GM18870 (cell line): ENCODE data around the gene ZNF428.
"Not testable (repeated sequence)": the region's sequence is repeated elsewhere in the genome, so short reads cannot be mapped to it uniquely, and the experiment has no call there.

Experiments used
- ATAC-seq: cut with Tn5 transposase; IDR thresholded peaks from one replicate; pipeline ENCODE4 v1.9.1; 2021; ENCODE audit warnings: moderate library complexity; ENCODE audit not compliant: unreplicated experiment

Gene ZNF428, protein sequence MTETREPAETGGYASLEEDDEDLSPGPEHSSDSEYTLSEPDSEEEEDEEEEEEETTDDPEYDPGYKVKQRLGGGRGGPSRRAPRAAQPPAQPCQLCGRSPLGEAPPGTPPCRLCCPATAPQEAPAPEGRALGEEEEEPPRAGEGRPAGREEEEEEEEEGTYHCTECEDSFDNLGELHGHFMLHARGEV

DNA sequence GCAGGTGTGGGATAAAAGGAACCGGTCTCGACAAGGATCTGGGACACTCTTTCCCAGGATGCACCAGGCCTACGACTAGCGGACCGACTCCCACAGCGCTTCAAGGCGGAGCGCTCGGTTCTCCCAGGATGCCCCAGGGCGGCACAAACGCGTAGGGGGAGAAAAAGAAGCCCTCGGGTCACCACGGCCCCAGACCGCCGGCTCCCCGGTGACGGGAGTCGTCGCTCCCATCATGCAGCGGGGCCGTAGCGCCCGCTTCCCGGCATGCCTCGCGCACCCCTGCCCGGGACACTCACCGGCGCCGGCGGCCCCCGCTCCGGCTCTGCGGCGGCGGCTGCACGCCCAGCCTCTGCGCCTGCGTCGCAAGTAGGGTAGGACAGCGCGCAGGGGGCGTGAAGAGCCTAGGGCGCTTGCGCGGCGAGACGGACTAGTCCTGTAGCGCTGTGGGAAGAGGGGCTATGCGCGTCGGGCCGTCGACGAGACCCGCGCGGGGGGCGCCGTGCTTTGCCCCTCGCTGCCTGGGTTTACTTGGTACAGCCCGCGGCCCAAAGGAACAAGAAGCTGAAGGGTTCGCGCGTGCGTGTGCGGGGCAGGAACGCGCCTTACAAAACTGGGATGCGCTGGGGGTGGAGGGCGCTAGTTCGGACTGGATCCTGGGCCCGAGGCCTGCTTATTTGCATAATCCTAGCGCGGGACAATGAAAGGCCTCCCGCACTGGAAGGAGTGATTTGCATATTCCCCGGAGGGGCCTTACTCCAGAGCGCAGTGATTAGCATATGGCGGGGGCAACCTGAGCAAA is at the start of gene ZNF428:
TSS of gene ZNF428 (minus strand) at position 368 of the 799 bp plus-strand sequence. CDS start 5,325 bp downstream, outside the sequence.
- peak; percentile 64 for ATAC-seq

DNA sequence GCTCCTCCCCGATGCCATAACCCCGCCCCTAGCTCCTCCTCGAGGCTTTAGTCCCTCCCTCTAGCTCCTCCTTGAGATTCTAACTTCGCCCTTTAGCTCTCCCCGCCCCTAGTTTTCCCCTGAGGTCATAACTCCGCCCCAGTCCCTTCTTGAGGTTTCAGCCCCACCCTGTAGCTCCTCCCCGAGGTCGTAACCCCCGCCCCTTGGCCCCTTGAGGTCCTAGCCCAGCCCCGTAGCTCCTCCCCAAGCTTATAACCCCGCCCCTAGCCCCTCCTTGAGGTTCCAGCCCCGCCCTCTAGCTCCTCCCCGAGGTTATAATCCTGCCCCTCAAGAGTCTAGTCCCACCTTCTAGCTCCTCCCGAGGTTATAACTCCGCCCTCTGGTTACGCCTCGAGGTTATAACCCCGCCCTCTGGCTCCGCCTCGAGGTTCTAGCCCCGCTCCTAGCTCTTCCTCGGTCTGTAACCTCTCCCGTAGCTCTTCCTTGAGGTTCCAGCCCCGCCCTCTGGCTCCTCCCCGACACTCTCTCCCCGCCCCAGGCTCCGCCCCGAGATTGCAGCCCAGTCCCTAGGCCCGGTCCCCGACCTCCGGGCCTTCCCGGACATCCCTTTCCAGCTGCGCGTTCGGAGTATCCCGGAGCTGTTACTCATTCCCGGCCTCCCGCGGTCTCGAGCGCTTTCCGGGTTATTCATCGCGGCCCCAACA is 49.1 kb upstream of the ZNF428 start:
- ATAC-seq = peak; percentile 81

GRCh38 chr19:43667876-43668405 is 48.5 kb upstream of the ZNF428 start:
- ATAC-seq = no peak

DNA sequence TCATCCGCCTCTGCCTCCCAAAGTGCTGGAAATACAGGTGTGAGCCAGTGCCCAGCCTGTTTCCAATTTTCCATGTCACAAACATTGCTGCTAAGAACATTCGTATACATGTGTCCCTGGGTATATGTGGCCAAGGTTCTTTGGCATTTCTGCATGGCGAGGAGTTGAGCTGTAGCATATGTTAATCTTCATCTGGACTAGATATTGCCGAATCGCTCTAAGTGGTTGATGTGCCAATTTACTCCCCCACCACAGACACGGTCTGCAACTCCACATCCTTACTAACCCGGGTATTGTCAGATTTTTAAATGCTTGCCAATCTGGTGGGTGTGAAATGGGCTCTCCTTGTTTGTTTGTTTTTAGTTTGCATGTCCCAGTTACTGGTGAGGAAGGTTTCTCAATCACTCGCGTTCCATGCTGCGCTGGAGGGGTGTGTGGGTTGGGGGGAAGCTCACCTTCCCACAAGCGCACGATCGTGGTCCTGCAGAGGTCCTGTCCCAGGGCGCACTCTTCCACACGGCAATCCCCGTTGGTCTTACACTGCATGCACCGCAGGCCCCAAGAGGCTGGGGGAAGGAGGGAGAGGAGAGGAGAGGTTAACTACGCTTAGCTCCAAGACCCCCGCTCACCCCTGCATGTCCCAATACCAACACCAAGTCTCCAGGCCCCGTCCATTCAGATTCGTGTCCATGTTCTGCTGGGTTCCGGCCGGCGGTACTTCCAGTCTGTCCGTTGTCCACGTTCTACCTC is 47.9 kb upstream of the ZNF428 start:
- no peak for ATAC-seq

DNA sequence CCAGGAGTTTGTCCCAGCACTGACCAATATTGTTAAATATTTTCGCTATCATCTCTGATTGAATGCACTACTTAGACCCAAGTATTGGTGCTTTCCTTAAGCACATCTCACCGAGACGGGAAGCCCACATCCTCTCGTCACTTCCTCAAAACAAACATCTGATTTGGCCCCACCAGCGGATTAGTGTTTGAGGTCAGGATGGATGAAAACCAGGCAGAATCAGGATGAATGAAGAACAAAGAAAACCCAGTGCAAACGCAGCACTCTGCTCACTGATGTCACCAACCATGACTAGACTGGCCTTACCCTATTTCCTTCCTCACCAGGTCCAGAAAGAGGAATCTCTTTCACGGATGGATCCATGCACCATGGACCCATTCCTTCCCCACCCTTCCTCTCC is 44.6 kb upstream of the ZNF428 start:
- no peak for ATAC-seq

- no peak for ATAC-seq
These were observed 43.1 kb upstream of the ZNF428 start for GRCh38 chr19:43662487-43662886.

- no peak for ATAC-seq
These were observed 41.5 kb upstream of the ZNF428 start for GRCh38 chr19:43660971-43661360.

GRCh38 chr19:43660301-43660970 is 41.0 kb upstream of the ZNF428 start:
- no peak for ATAC-seq

- no peak for ATAC-seq
These were observed 39.1 kb upstream of the ZNF428 start for GRCh38 chr19:43658494-43658893.

DNA sequence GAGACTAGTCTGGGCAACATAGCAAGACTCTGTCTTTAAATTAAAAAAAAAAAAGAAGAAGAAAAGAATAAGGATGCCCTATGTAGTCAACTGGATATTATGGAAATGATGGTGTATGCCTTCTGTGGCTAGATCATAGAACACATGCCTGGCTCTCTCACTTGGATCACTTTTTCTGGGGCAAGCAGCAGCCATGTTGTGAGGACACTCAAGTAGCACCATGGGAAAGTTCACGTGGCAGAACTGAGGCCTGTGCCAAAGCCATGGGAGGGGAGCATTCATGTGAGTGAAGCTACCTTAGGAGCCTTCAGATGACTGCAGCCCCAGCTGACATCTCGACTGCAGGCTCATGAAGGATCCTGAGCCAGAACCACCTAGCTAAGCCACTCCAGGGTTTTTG is 38.6 kb upstream of the ZNF428 start:
- ATAC-seq = no peak

DNA sequence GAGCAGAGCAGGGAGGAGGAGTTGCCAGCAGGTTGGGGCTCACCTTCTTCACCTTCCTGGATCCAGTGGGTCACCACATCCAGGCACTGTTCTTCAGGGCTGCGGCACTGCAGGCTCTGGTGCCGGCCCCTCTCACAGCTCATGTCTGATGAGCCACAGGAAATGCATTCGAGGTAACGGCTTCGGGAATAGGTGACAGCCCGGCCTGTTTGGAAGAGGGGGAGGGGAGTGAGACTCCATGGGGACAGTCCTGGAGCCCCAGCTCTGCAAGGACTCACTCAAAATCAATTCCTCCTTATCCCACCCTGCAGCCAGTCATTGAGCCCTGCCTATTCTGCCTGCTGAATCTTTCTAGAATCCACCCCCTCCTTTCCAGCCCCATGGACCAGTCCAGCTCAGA is 37.0 kb upstream of the ZNF428 start:
- no peak for ATAC-seq

DNA sequence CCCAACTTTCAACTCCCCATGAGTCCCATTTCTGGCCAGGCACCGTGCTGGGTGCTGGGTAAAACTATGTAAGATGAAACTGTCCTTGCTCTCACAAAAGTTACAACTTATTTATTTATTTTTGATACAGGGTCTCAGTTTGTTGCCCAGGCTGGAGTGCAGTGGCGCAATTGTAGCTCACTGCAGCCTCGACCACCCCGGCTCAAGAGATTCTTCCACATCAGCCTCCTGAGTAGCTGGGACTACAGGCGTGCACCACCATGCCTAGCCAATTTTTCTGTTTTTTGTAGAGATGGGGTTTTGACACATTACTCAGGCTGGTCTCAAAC is 33.1 kb upstream of the ZNF428 start:
- no peak for ATAC-seq

GRCh38 chr19:43651758-43652545 is 32.5 kb upstream of the ZNF428 start:
- no peak for ATAC-seq

DNA sequence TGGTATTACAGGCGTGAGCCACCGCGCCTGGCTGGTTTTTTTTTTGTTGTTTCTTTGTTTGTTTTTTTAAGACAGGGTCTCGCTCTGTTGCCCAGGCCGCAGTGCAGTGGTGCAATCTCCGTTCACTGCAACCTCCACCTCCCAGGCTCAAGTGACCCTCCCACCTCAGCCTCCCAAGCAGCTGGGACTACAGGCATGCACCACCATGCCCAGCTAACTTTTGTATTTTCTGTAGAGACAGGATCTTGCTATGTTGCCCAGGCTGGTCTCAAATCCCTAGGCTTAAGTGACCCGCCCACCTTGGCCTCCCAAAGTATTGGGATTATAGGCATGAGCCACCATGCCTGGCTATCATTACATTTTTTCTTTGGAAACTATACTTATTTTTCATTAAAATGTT is 30.8 kb upstream of the ZNF428 start:
- not testable (repeated sequence) for ATAC-seq

- ATAC-seq = no peak
These were observed 30.1 kb upstream of the ZNF428 start for GRCh38 chr19:43649514-43649913.

DNA sequence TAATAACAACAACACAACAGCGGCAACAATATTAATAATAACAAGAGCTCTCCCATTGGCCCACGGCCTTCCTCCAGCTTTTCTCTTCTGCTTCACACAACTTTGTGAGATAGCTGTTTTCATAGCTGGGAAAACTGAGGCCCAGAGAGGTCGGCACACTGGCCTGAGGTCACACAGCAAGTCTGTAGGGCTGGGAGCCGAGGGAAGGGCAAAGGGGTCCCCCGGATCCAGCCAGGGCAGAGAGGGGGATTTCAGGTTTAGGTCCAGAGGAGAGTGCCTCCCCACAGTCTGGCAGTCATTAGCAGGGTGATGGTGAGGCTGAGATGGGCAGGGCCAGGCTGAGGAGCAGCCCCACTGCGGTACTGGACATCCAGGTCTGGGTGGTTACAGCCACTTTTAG is 29.2 kb upstream of the ZNF428 start:
- ATAC-seq = no peak

- no peak for ATAC-seq
These were observed 24.8 kb upstream of the ZNF428 start for GRCh38 chr19:43644181-43644580.

- no peak for ATAC-seq
These were observed 23.9 kb upstream of the ZNF428 start for GRCh38 chr19:43643326-43643725.

DNA sequence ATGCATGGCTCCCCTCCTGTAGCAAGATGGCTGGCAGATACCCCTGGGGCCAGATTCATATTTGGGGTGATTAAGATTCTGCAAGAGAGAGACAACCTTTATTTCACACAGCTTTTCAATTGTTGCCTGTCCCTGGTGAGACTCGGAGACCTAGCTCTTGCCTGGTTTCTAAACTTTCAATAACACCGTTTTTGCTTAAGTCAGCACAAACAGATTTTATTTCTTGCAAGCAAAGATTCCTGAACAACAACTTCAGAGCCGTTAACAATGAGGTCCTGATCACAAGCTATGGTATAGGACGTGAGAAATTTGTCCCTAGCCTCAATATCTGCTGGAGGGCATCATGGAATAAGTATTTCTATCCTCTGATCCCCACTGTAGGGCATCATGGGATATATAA is 23.1 kb upstream of the ZNF428 start:
- ATAC-seq = no peak

DNA sequence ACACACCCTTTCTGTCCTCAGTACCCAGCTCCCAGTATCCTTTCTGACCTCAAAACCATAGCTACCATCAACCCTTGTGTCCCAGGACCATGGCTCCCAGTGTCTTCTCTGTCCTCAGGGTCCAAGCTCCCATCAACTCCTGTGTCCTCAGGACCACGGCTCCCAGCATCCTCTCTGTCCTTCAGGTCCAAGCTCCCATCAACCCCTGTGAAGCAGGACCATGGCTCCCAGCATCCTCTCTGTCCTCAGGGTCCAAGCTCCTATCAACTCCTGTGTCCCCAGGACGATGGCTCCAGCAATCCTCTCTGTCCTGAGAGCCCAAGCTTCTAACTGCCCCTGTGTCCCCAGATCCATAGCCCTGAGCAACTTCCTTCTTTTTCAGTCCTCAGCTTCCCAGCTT is 21.9 kb upstream of the ZNF428 start:
- no peak for ATAC-seq
